Measurements from ENCODE around the gene ANKS1B. TPM values are rescaled to one million over a fixed set of nuclear protein-coding genes. Genes with fewer than 3 reads are reported as not detected.

Gene ANKS1B
- total and polyA plus RNA-seq, 2 of the 4 experiments (the other 2 are of a cell fraction) = 0.17 to 0.18 TPM

- H4K8ac ChIP-seq (ENCODE audit: low read depth in 2 of 2, low read length in 2 of 2) = no peak overlapping the region
- H2BK20ac ChIP-seq (ENCODE audit: low read depth, low read length) = no peak overlapping the region
- POLR2A ChIA-PET (ENCODE audit: unreplicated experiment) = no interaction called here
- no peaks in the 10 kb centered on the region for H3K36me3 ChIP-seq (ENCODE audit: control insufficient read depth, insufficient read depth, low read length)
- no peaks in the 10 kb centered on the region for H3K79me1 ChIP-seq (ENCODE audit: low read depth in 1 of 2, low read length in 2 of 2)
- no peak overlapping the region for H3K18ac ChIP-seq (ENCODE audit: low read depth, low read length)
- peaks cover 2% of the 10 kb centered on the region for H3K4me1 ChIP-seq (ENCODE audit: control insufficient read depth, insufficient read depth, low read length)
- H3K4me2 ChIP-seq (ENCODE audit: low read depth, low read length) = no peak overlapping the region
- no TSS peak for BruUV-seq (replicated peaks)
- no peak overlapping the region for H3K27ac ChIP-seq (ENCODE audit: insufficient read depth, low read length)
- 100% methylated on average over 1 of the region's 4 CpGs; no CpG with 5 or more reads in 1 of the 2 experiments for WGBS, 2 experiments (ENCODE audit: extremely low coverage in 2 of 2, insufficient read length in 1 of 2)
- no peak overlapping the region for H3K9ac ChIP-seq (ENCODE audit: low read depth, low read length)
- peaks cover 8% of the 10 kb centered on the region; the same call in 1 of the 2 replicates for H3K9me1 ChIP-seq (ENCODE audit: insufficient read depth, low read length)
- H3K4ac ChIP-seq (ENCODE audit: low read depth, low read length) = no peak overlapping the region
- H3K9me3 ChIP-seq (ENCODE audit: control insufficient read depth, insufficient read depth, low read length) = no peaks in the 10 kb centered on the region
- TF ChIP-seq RFX5 (IDR thresholded peaks at IDR 0.05; ENCODE audit: low read depth, low read length) (no peak), MAFK (IDR thresholded peaks at IDR 0.05; ENCODE audit: low read depth, low read length) (no peak), MAZ (IDR thresholded peaks at IDR 0.05; ENCODE audit: borderline replicate concordance, low read depth, low read length) (no peak), FOS (IDR thresholded peaks at IDR 0.05; ENCODE audit: low read depth, low read length) (no peak), CHD1 (IDR thresholded peaks at IDR 0.05; ENCODE audit: low read depth, low read length) (no peak), SMC3 (IDR thresholded peaks at IDR 0.05; ENCODE audit: low read depth, low read length) (no peak), CEBPB (IDR thresholded peaks at IDR 0.05; ENCODE audit: low read depth, low read length) (no peak), POLR2A (IDR thresholded peaks at IDR 0.05; ENCODE audit: low read depth, low read length) (no peak), RCOR1 (IDR thresholded peaks at IDR 0.05; ENCODE audit: insufficient replicate concordance, low read length) (no peak), ELK1 (IDR thresholded peaks at IDR 0.05; ENCODE audit: borderline replicate concordance, low read depth, low read length) (no peak), NFE2L2 (IDR thresholded peaks at IDR 0.05; ENCODE audit: low read depth, low read length) (no peak), MXI1 (IDR thresholded peaks at IDR 0.05; ENCODE audit: borderline replicate concordance, low read depth, low read length) (no peak), BHLHE40 (IDR thresholded peaks at IDR 0.05; ENCODE audit: low read depth, low read length) (no peak), RAD21 (IDR thresholded peaks at IDR 0.05; ENCODE audit: low read length) (no peak), USF2 (IDR thresholded peaks at IDR 0.05; ENCODE audit: low read depth, low read length) (no peak)
- TF ChIP-seq, protein P1, sequence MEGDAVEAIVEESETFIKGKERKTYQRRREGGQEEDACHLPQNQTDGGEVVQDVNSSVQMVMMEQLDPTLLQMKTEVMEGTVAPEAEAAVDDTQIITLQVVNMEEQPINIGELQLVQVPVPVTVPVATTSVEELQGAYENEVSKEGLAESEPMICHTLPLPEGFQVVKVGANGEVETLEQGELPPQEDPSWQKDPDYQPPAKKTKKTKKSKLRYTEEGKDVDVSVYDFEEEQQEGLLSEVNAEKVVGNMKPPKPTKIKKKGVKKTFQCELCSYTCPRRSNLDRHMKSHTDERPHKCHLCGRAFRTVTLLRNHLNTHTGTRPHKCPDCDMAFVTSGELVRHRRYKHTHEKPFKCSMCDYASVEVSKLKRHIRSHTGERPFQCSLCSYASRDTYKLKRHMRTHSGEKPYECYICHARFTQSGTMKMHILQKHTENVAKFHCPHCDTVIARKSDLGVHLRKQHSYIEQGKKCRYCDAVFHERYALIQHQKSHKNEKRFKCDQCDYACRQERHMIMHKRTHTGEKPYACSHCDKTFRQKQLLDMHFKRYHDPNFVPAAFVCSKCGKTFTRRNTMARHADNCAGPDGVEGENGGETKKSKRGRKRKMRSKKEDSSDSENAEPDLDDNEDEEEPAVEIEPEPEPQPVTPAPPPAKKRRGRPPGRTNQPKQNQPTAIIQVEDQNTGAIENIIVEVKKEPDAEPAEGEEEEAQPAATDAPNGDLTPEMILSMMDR (conservative IDR thresholded peaks at IDR 0.05; ENCODE audit: low read depth, low read length) = no peak
- DNase-seq (no peak), ATAC-seq (ENCODE audit: low read depth) (no peak)
- no peak overlapping the region for H2AK9ac ChIP-seq (replicated peaks; ENCODE audit: low read depth, low read length, poor library complexity)
- no peak overlapping the region for H3K56ac ChIP-seq (ENCODE audit: extremely low read depth, insufficient read depth, low read length)
- peak overlapping the region; percentile 65; the same call in 1 of the 2 replicates for H2BK120ac ChIP-seq (ENCODE audit: low read depth, low read length)
- dilution Hi-C loops (cut with HindIII; ENCODE audit: low sequenced_read_pairs, unreplicated experiment) = no loop called here
- peak overlapping the region; percentile 65; the same call in 1 of the 2 replicates for H3K23ac ChIP-seq (ENCODE audit: low read depth, low read length)
- CTCF ChIA-PET = no interaction called here
- H3K4me3 ChIP-seq (ENCODE audit: insufficient read depth, low read depth, low read length) = no peak overlapping the region
- H4K91ac ChIP-seq (ENCODE audit: insufficient read depth, low read depth, low read length) = no peak overlapping the region; the same call in 1 of the 2 replicates
- peaks cover 1% of the 10 kb centered on the region for H3K27me3 ChIP-seq (ENCODE audit: control insufficient read depth, insufficient read depth, low read length)
- intact Hi-C loops (cut with micrococcal nuclease) = no loop called here
- H4K20me1 ChIP-seq (ENCODE audit: insufficient read depth, low read length) = no peaks in the 10 kb centered on the region
- H2BK15ac ChIP-seq (ENCODE audit: low read depth, low read length) = no peak overlapping the region; the same call in 2 of the 3 replicates
- no peak overlapping the region for H4K5ac ChIP-seq (ENCODE audit: low read depth, low read length)
- H2AFZ ChIP-seq (replicated peaks; ENCODE audit: low read length, poor library complexity) = no peak overlapping the region
- in situ Hi-C loops (cut with MboI; ENCODE audit: low sequenced_read_pairs) = no loop called here
- no peak overlapping the region for H2BK5ac ChIP-seq (ENCODE audit: low read depth, low read length, poor library complexity, severe bottlenecking)
- H3K14ac ChIP-seq (replicated peaks; ENCODE audit: low read depth, low read length) = no peak overlapping the region
- H2AK5ac ChIP-seq (ENCODE audit: low read depth, low read length) = no peak overlapping the region
Observed at GRCh38 chr12:98751580-98752115, 1233.1 kb downstream of the ANKS1B start.

Data from IMR-90 (cell line).